Vagina (tissue), 2 donors: ENCODE data around the gene ADAM8. TPM values are rescaled to one million over a fixed set of nuclear protein-coding genes. Genes with fewer than 3 reads are reported as not detected.

Source experiments
- DNase-seq, 2 donors: peaks; one replicate each; pipeline ENCODE4 v3.0.0-alpha.2; 2017; ENCODE audit errors: extremely low spot score in 2 of 2
- H3K27ac ChIP-seq: fragments of 200-600 bp; sonication (generic); one replicate; pipeline ENCODE4 v1.5.1; 2019
- H3K27me3 ChIP-seq: fragments of 200-600 bp; sonication (generic); one replicate; pipeline ENCODE4 v1.5.1; 2019
- H3K36me3 ChIP-seq, 2 donors: fragments of 200-600 bp; sonication (generic); one replicate each; pipeline ENCODE4 v1.5.1; 2017 to 2019
- H3K4me1 ChIP-seq: fragments of 200-600 bp; sonication (generic); one replicate; pipeline ENCODE4 v1.5.1; 2019
- H3K4me3 ChIP-seq, 2 donors: fragments of 200-600 bp; sonication (generic); 1 replicate in 1 of 2; 2 replicates in 1 of 2; pipeline ENCODE4 v1.5.1; 2016 to 2019
- H3K9me3 ChIP-seq: fragments of 200-600 bp; sonication (generic); one replicate; pipeline ENCODE4 v1.5.1; 2019
- POLR2A ChIP-seq, 2 donors: fragments of 450-650 bp; IDR thresholded peaks; one replicate each; pipeline ENCODE4 v1.6.1; 2017; ENCODE audit warnings: antibody characterized with exemption in 2 of 2, mild to moderate bottlenecking in 2 of 2, moderate library complexity in 2 of 2
- POLR2AphosphoS5 ChIP-seq, 2 donors: sonication (generic); formaldehyde crosslinking; IDR thresholded peaks; one replicate each; pipeline ENCODE4 v1.9.0; 2017; ENCODE audit warnings: antibody characterized with exemption in 2 of 2, mild to moderate bottlenecking in 2 of 2, low read depth in 1 of 2; ENCODE audit not compliant: insufficient read depth in 1 of 2
- intact Hi-C: fragments of 100-400 bp; cut with DNase I; formaldehyde crosslinking; loops from one replicate; pipeline ENCODE4 v1.15.1; 2023
- total RNA-seq: library from RNA; depleted of rRNA; stranded (reverse); fragments of >200 nt; gene quantifications from one replicate; pipeline ENCODE4 v1.2.3, GENCODE V29; 2016
- TF ChIP-seq, protein P1 (sequence below), 3 experiments: fragments of 450-650 bp in 2 of 3; fragments of 200-600 bp in 1 of 3; sonication (generic) in 1 of 3; IDR thresholded peaks; one replicate each; pipeline ENCODE4 v1.5.1; 2017 to 2019; ENCODE audit warnings: antibody characterized with exemption in 3 of 3, mild to moderate bottlenecking in 2 of 3, moderate library complexity in 2 of 3

ADAM8 gene
- total RNA-seq, 1 donor from 2014 or later, result 11.0 TPM

DNA sequence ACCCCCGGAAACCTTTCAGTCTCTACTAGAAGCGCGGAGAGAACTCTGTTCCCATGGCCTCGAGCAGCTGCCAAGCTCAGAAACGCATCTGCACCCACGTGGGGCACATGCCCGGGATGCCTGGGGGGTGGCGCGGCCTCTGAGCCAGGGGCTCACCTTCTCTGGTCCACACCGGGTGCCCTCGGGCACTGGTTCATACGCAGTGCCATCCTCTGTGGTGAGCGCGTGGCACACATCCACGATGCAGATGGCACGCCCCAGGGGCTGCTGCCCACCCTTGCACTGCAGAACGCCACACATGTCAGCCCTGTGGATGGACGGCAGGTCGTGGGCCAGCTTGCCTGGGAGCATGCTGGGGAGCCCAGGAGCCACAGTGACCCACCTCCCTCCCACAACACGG, 6.5 kb downstream of the ADAM8 start:
- TF ChIP-seq POLR2AphosphoS5 (IDR thresholded peaks at IDR 0.05; ENCODE audit: insufficient read depth in 1 of 2, low read depth in 1 of 2), result no peak
- TF ChIP-seq POLR2A (IDR thresholded peaks at IDR 0.05), result no peak
- TF ChIP-seq, protein P1, sequence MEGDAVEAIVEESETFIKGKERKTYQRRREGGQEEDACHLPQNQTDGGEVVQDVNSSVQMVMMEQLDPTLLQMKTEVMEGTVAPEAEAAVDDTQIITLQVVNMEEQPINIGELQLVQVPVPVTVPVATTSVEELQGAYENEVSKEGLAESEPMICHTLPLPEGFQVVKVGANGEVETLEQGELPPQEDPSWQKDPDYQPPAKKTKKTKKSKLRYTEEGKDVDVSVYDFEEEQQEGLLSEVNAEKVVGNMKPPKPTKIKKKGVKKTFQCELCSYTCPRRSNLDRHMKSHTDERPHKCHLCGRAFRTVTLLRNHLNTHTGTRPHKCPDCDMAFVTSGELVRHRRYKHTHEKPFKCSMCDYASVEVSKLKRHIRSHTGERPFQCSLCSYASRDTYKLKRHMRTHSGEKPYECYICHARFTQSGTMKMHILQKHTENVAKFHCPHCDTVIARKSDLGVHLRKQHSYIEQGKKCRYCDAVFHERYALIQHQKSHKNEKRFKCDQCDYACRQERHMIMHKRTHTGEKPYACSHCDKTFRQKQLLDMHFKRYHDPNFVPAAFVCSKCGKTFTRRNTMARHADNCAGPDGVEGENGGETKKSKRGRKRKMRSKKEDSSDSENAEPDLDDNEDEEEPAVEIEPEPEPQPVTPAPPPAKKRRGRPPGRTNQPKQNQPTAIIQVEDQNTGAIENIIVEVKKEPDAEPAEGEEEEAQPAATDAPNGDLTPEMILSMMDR (IDR thresholded peaks at IDR 0.05), result no peak
- Histone ChIP-seq H3K4me3 (no peak overlapping the region), H3K27me3 (no peaks in the 10 kb centered on the region), H3K27ac (no peak overlapping the region), H3K4me1 (no peaks in the 10 kb centered on the region), H3K36me3 (no peaks in the 10 kb centered on the region), H3K9me3 (no peaks in the 10 kb centered on the region)
- no peak for DNase-seq
- intact Hi-C loops, result no loop called here

DNA sequence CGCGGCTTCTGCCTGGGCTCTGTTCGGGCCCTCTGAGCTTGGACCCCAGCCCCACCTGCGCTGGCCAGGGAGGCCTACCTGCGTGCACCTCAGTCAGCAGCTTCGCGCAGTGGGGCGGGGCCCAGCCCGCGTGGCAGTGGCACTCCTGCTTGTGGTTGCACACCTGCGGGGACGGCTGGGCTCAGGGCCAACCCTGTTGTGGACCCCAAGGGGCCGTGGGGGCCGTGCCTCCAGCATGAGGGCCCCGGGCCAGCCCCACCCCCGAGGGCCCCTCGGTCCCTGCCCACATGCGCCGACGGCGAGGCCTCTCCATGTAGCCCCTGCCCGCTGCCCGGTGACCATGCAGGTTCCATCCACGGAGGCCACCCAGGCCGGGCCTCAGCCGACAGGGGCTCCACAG, 7.3 kb downstream of the ADAM8 start:
- DNase-seq, result no peak
- Histone ChIP-seq H3K36me3 (no peaks in the 10 kb centered on the region), H3K27ac (no peak overlapping the region), H3K4me1 (no peaks in the 10 kb centered on the region), H3K27me3 (no peaks in the 10 kb centered on the region), H3K9me3 (no peaks in the 10 kb centered on the region), H3K4me3 (no peak overlapping the region)
- no peak for TF ChIP-seq POLR2AphosphoS5 (IDR thresholded peaks at IDR 0.05; ENCODE audit: insufficient read depth in 1 of 2, low read depth in 1 of 2)
- TF ChIP-seq, protein P1 (IDR thresholded peaks at IDR 0.05), result no peak
- no peak for TF ChIP-seq POLR2A (IDR thresholded peaks at IDR 0.05)
- intact Hi-C loops, result no loop called here

DNA sequence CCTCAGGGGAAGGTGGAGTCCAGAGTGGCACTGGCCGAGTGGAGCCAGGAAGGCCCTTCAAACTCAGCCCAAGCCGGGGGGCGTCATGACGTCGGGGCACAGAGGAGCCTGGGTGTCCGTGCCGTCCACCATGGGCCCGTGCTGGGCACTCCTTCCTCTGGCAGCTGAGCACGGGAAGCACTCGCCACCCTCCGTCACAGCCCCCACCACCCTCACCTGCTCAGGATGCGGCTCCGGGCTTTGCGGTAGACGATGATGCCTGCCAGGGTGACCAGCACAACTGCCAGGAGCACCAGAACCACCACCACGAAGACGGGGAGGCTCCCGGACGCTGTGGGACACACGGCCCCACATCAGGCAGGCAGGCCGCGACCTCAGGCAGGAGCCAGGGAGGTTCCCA, 8.1 kb downstream of the ADAM8 start:
- no peaks in the 10 kb centered on the region for H3K4me1 ChIP-seq
- intact Hi-C loops, result no loop called here
- H3K9me3 ChIP-seq, result no peaks in the 10 kb centered on the region
- no peak overlapping the region for H3K27ac ChIP-seq
- no peaks in the 10 kb centered on the region for H3K36me3 ChIP-seq
- TF ChIP-seq POLR2A (IDR thresholded peaks at IDR 0.05) (no peak), POLR2AphosphoS5 (IDR thresholded peaks at IDR 0.05; ENCODE audit: insufficient read depth in 1 of 2, low read depth in 1 of 2) (no peak)
- TF ChIP-seq, protein P1 (IDR thresholded peaks at IDR 0.05), result no peak
- no peak overlapping the region for H3K4me3 ChIP-seq
- H3K27me3 ChIP-seq, result no peaks in the 10 kb centered on the region
- no peak for DNase-seq

GRCh38 chr10:133267829-133268228, 8.8 kb downstream of the ADAM8 start:
- no peaks in the 10 kb centered on the region for H3K36me3 ChIP-seq
- H3K27me3 ChIP-seq, result no peaks in the 10 kb centered on the region
- intact Hi-C loops, result no loop called here
- H3K9me3 ChIP-seq, result no peaks in the 10 kb centered on the region
- TF ChIP-seq, protein P1 (IDR thresholded peaks at IDR 0.05), result no peak
- no peak overlapping the region for H3K4me3 ChIP-seq
- no peak for DNase-seq
- peaks cover 2% of the 10 kb centered on the region for H3K4me1 ChIP-seq
- no peak overlapping the region for H3K27ac ChIP-seq

GRCh38 chr10:133267293-133267692, 9.4 kb downstream of the ADAM8 start:
- no peaks in the 10 kb centered on the region for H3K9me3 ChIP-seq
- TF ChIP-seq, protein P1 (IDR thresholded peaks at IDR 0.05), result no peak
- TF ChIP-seq POLR2A (IDR thresholded peaks at IDR 0.05) (no peak), POLR2AphosphoS5 (IDR thresholded peaks at IDR 0.05; ENCODE audit: insufficient read depth in 1 of 2, low read depth in 1 of 2) (no peak)
- intact Hi-C loops, result no loop called here
- H3K27ac ChIP-seq, result no peak overlapping the region
- peaks cover 8% of the 10 kb centered on the region for H3K4me1 ChIP-seq
- H3K4me3 ChIP-seq, result no peak overlapping the region
- H3K27me3 ChIP-seq, result no peaks in the 10 kb centered on the region
- no peak for DNase-seq
- H3K36me3 ChIP-seq, result no peaks in the 10 kb centered on the region
